Gastroesophageal sphincter (tissue), 4 donors: ENCODE results near the gene NECTIN1. TPM values are rescaled to one million over a fixed set of nuclear protein-coding genes. Genes with fewer than 3 reads are reported as not detected.

Experiments used
- ATAC-seq: fragments of 150-250 bp; one replicate; pipeline ENCODE4 v1.9.1; 2016; ENCODE audit warnings: mild to moderate bottlenecking, moderate library complexity
- H3K27ac ChIP-seq, 4 donors: fragments of 200-600 bp; sonication (generic) in 3 of 4; 1 replicate in 3 of 4; 2 replicates in 1 of 4; pipeline ENCODE4 v1.5.1; 2016 to 2019
- H3K27me3 ChIP-seq: fragments of 200-600 bp; sonication (generic); one replicate; pipeline ENCODE4 v1.5.1; 2019
- H3K36me3 ChIP-seq, 2 donors: fragments of 200-600 bp; sonication (generic); one replicate each; pipeline ENCODE4 v1.5.1; 2019; ENCODE audit warnings: control low read depth in 1 of 2
- H3K4me1 ChIP-seq, 3 donors: fragments of 200-600 bp; sonication (generic); 1 replicate in 2 of 3; 2 replicates in 1 of 3; pipeline ENCODE4 v1.5.1; 2016 to 2019; ENCODE audit warnings: control low read depth in 2 of 3
- H3K4me3 ChIP-seq, 2 donors: fragments of 200-600 bp; sonication (generic); one replicate each; pipeline ENCODE4 v1.5.1; 2019; ENCODE audit warnings: mild to moderate bottlenecking in 1 of 2, moderate library complexity in 1 of 2
- H3K9me3 ChIP-seq, 3 donors: fragments of 200-600 bp; sonication (generic); one replicate each; pipeline ENCODE4 v1.5.1; 2017 to 2019; ENCODE audit warnings: control low read depth in 2 of 3
- CTCF ChIP-seq, 4 experiments: fragments of 200-600 bp in 2 of 4; fragments of 450-650 bp in 2 of 4; sonication (generic) in 1 of 4; IDR thresholded peaks; one replicate each; pipeline ENCODE4 v1.5.1; 2017 to 2019; ENCODE audit warnings: antibody characterized with exemption in 4 of 4, mild to moderate bottlenecking in 2 of 4, moderate library complexity in 2 of 4
- EP300 ChIP-seq: sonication (generic); formaldehyde crosslinking; IDR thresholded peaks from one replicate; pipeline ENCODE4 v1.6.1; 2017; ENCODE audit warnings: antibody characterized with exemption, mild to moderate bottlenecking
- POLR2A ChIP-seq, 2 donors: fragments of 450-650 bp; IDR thresholded peaks; one replicate each; pipeline ENCODE4 v1.6.1; 2017; ENCODE audit warnings: antibody characterized with exemption in 2 of 2, mild to moderate bottlenecking in 2 of 2, moderate library complexity in 1 of 2
- POLR2AphosphoS5 ChIP-seq: sonication (generic); formaldehyde crosslinking; IDR thresholded peaks from one replicate; pipeline ENCODE4 v1.6.1; 2017; ENCODE audit warnings: antibody characterized with exemption
- WGBS, 2 donors: methylation state at CpG; one replicate each; pipeline ENCODE4 v1.1.5; 2018; ENCODE audit warnings: low coverage in 1 of 2; 5-methylcytosine and 5-hydroxymethylcytosine counted together
- total RNA-seq, 4 donors: library from RNA; depleted of rRNA; stranded (reverse); fragments of >200 nt; gene quantifications; one replicate each; pipeline ENCODE4 v1.1.0, GENCODE V29; 2016

The NECTIN1 gene
- total RNA-seq, 4 donors from 2014 or later = 2.6 to 7.1 (median 4.3) TPM

DNA sequence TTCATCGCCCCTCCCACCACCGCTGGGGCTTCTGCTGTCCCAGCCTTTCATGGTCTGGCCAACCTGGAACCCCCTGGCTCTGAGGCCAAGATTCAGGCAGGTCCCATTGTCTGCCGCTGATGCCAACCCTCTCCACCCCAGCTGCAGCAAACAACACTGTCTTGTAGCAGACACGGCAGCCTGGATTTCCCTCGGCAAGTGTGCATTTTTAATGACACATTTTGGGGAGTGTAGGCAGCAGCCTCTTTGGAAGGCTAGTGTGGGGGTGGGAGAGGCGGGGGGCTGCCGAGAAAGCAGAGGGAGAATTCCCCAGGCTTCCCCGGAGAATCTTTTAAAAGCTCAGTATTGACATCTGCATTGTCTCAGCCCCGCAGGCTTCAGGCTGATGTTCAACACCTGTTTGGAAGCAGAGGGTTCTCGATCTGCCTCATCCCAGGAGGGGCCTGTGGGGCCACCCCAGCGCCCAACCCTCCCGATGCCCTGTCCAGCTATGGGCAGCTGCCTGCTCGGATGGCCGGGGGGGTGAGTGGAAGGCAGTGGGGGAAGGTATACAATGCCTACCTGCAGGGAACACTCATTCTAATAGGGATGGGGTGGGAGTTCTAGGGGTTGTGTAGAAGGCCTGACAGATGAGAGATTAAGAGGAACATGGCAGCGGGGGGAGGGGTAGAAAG, 41.5 kb downstream of the NECTIN1 start:
- H3K36me3 ChIP-seq = no peaks in the 10 kb centered on the region
- peaks cover 0 to 12% (median 0%) of the 10 kb centered on the region in 3 donors for H3K4me1 ChIP-seq
- H3K4me3 ChIP-seq = no peak overlapping the region
- no peak overlapping the region for H3K27ac ChIP-seq
- H3K27me3 ChIP-seq = no peaks in the 10 kb centered on the region
- ATAC-seq = no peak
- TF ChIP-seq CTCF (IDR thresholded peaks at IDR 0.05) = no peak
- no peak for TF ChIP-seq EP300
- no peak for TF ChIP-seq POLR2AphosphoS5
- no peak for TF ChIP-seq POLR2A (IDR thresholded peaks at IDR 0.05)
- 38 to 54% methylated on average over 2 to 10 of the region's 15 CpGs for WGBS, 2 donors
- no peaks in the 10 kb centered on the region for H3K9me3 ChIP-seq

- ATAC-seq = no peak
- Histone ChIP-seq H3K9me3 (no peaks in the 10 kb centered on the region), H3K36me3 (no peaks in the 10 kb centered on the region), H3K4me1 (peaks cover 0 to 12% (median 0%) of the 10 kb centered on the region in 3 donors), H3K27ac (no peak overlapping the region), H3K4me3 (no peak overlapping the region), H3K27me3 (no peaks in the 10 kb centered on the region)
- 92 to 94% methylated on average over 11 to 14 of the region's 19 CpGs for WGBS, 2 donors
- TF ChIP-seq EP300 (no peak), POLR2A (IDR thresholded peaks at IDR 0.05) (no peak), CTCF (IDR thresholded peaks at IDR 0.05) (no peak), POLR2AphosphoS5 (no peak)
These were observed 42.7 kb downstream of the NECTIN1 start for GRCh38 chr11:119686177-119686882.

- no peak overlapping the region for H3K4me3 ChIP-seq
- H3K4me1 ChIP-seq = peaks cover 0 to 23% (median 0%) of the 10 kb centered on the region in 3 donors
- no peaks in the 10 kb centered on the region for H3K9me3 ChIP-seq
- TF ChIP-seq EP300 = no peak
- no peak for TF ChIP-seq CTCF (IDR thresholded peaks at IDR 0.05)
- no peak for TF ChIP-seq POLR2AphosphoS5
- no peak for TF ChIP-seq POLR2A (IDR thresholded peaks at IDR 0.05)
- no peak overlapping the region for H3K27ac ChIP-seq
- H3K36me3 ChIP-seq = no peaks in the 10 kb centered on the region
- no peak for ATAC-seq
- no CpG with 5 or more reads among the region's 13 CpGs for WGBS, 2 donors
- H3K27me3 ChIP-seq = no peaks in the 10 kb centered on the region
These were observed 43.8 kb downstream of the NECTIN1 start for GRCh38 chr11:119685111-119685746.

- no peak overlapping the region for H3K27ac ChIP-seq
- WGBS, 2 donors = 93% methylated on average over 5 of the region's 15 CpGs; no CpG with 5 or more reads in 1 of the 2 donors
- peaks cover 0 to 24% (median 0%) of the 10 kb centered on the region in 3 donors for H3K4me1 ChIP-seq
- no peaks in the 10 kb centered on the region for H3K27me3 ChIP-seq
- H3K36me3 ChIP-seq = no peaks in the 10 kb centered on the region
- TF ChIP-seq EP300 (no peak), POLR2A (IDR thresholded peaks at IDR 0.05) (no peak), POLR2AphosphoS5 (no peak), CTCF (IDR thresholded peaks at IDR 0.05) (no peak)
- H3K4me3 ChIP-seq = no peak overlapping the region
- H3K9me3 ChIP-seq = no peaks in the 10 kb centered on the region
- ATAC-seq = no peak
These were observed 44.5 kb downstream of the NECTIN1 start for GRCh38 chr11:119684361-119685110.
